H1 (cell line): ENCODE results near the gene HMG20A. TPM values are rescaled to one million over a fixed set of nuclear protein-coding genes. Genes with fewer than 3 reads are reported as not detected.

ENCODE experiments used
- CTCF ChIA-PET: fragments of 300-600 bp; sonication (Branson Sonifier 250); formaldehyde crosslinking; loops from one replicate; lab custom pipeline; 2021; ENCODE audit not compliant: partially characterized antibody; lab: Charles Lee
- POLR2A ChIA-PET: fragments of 300-600 bp; sonication (Branson Sonifier 250); formaldehyde crosslinking; loops from one replicate; lab custom pipeline; 2021; ENCODE audit warnings: inconsistent platforms; ENCODE audit not compliant: partially characterized antibody; lab: Charles Lee
- DNase-seq, 2 experiments: peaks; one replicate each; pipeline versions ENCODE4 v3.0.0 to v3.0.0-alpha.2; 2010 to 2022; ENCODE audit warnings: low spot score in 2 of 2, low read depth in 1 of 2, mixed read lengths in 1 of 2
- FAIRE-seq: peaks from 2 replicates; lab custom pipeline; 2011; peaks lifted over from hg19 to GRCh38; lab: Jason Lieb, UNC
- H2AFZ ChIP-seq: 2 replicates; pipeline ENCODE4 v1.8.1; 2012; ENCODE audit warnings: low read length, inconsistent platforms
- H2AK5ac ChIP-seq: 2 replicates; pipeline ENCODE4 v1.6.1; 2013; ENCODE audit warnings: low read depth, low read length
- H2BK120ac ChIP-seq: replicated peaks from 2 replicates; pipeline ENCODE3; 2013; ENCODE audit warnings: low read depth, low read length, inconsistent platforms
- H2BK12ac ChIP-seq: 2 replicates; pipeline ENCODE4 v1.6.1; 2013; ENCODE audit warnings: low read depth, low read length
- H2BK15ac ChIP-seq: 2 replicates; pipeline ENCODE4 v1.6.1; 2013; ENCODE audit warnings: low read length
- H2BK20ac ChIP-seq: 2 replicates; pipeline ENCODE4 v1.6.1; 2013; ENCODE audit warnings: low read length
- H2BK5ac ChIP-seq: 2 replicates; pipeline ENCODE4 v1.6.1; 2013; ENCODE audit warnings: low read depth, low read length
- H3K14ac ChIP-seq: 2 replicates; pipeline ENCODE4 v1.6.1; 2013; ENCODE audit warnings: inconsistent platforms; ENCODE audit not compliant: insufficient read length
- H3K18ac ChIP-seq: 2 replicates; pipeline ENCODE4 v1.6.1; 2013; ENCODE audit warnings: low read length; ENCODE audit errors: extremely low read depth
- H3K23ac ChIP-seq: 2 replicates; pipeline ENCODE4 v1.6.1; 2013; ENCODE audit warnings: inconsistent platforms; ENCODE audit not compliant: insufficient read length
- H3K23me2 ChIP-seq: 2 replicates; pipeline ENCODE4 v1.6.1; 2013; ENCODE audit warnings: low read depth, low read length
- H3K27ac ChIP-seq: 2 replicates; pipeline ENCODE4 v1.6.1; 2011; ENCODE audit warnings: low read depth, low read length, inconsistent platforms
- H3K27me3 ChIP-seq, 4 experiments: replicated peaks in 1 of 4; 1 replicate in 1 of 4; 2 replicates in 3 of 4; pipeline versions ENCODE4 v1.6.1 to v1.8.1; 2011 to 2013; ENCODE audit warnings: low read length in 3 of 4, mild to moderate bottlenecking in 3 of 4, inconsistent platforms in 2 of 4, mixed read lengths in 2 of 4, moderate library complexity in 1 of 4; ENCODE audit not compliant: control insufficient read depth in 3 of 4, insufficient read depth in 3 of 4; ENCODE audit errors: extremely low read depth in 1 of 4
- H3K36me3 ChIP-seq, 4 experiments: 2 replicates each; pipeline versions ENCODE4 v1.6.1 to v1.8.1; 2011 to 2013; ENCODE audit warnings: mild to moderate bottlenecking in 4 of 4, low read length in 3 of 4, moderate library complexity in 2 of 4, control low read depth in 1 of 4, inconsistent platforms in 1 of 4; ENCODE audit not compliant: insufficient read depth in 4 of 4, control insufficient read depth in 2 of 4
- H3K4ac ChIP-seq: replicated peaks from 2 replicates; pipeline ENCODE3; 2013; ENCODE audit warnings: low read length, low read depth, mixed read lengths, inconsistent platforms; ENCODE audit not compliant: insufficient read length
- H3K4me1 ChIP-seq, 4 experiments: replicated peaks in 1 of 4; 1 replicate in 1 of 4; 2 replicates in 3 of 4; pipeline versions ENCODE4 v1.6.1 to v1.8.1; 2011 to 2013; ENCODE audit warnings: low read length in 3 of 4, inconsistent platforms in 2 of 4, mixed read lengths in 1 of 4; ENCODE audit not compliant: insufficient read depth in 4 of 4, control insufficient read depth in 3 of 4
- H3K4me2 ChIP-seq, 2 experiments: 2 replicates each; pipeline versions ENCODE4 v1.6.1 to v1.8.1; 2011 to 2013; ENCODE audit warnings: low read depth in 2 of 2, low read length in 2 of 2, control low read depth in 1 of 2, inconsistent platforms in 1 of 2, mild to moderate bottlenecking in 1 of 2; ENCODE audit not compliant: insufficient read depth in 1 of 2
- H3K4me3 ChIP-seq, 4 experiments: fragments of 200-600, 300-600 bp in 1 of 4; sonication (generic), shearing (Covaris generic), sonication (Bioruptor Twin) in 1 of 4; 2 replicates each; pipeline versions ENCODE4 v1.5.1 to v1.8.1; 2011 to 2016; ENCODE audit warnings: low read length in 4 of 4, low read depth in 3 of 4, control low read depth in 2 of 4, inconsistent platforms in 2 of 4, mild to moderate bottlenecking in 2 of 4, mixed read lengths in 1 of 4, moderate library complexity in 1 of 4; ENCODE audit not compliant: insufficient read depth in 2 of 4; ENCODE audit errors: extremely low read depth in 1 of 4
- H3K56ac ChIP-seq: replicated peaks from 2 replicates; pipeline ENCODE3; 2013; ENCODE audit warnings: low read depth, mild to moderate bottlenecking, mixed read lengths, low read length, inconsistent platforms; ENCODE audit not compliant: insufficient read length
- H3K79me1 ChIP-seq: 2 replicates; pipeline ENCODE4 v1.6.1; 2013; ENCODE audit warnings: low read depth, low read length, control low read depth
- H3K79me2 ChIP-seq, 2 experiments: 2 replicates each; pipeline versions ENCODE4 v1.6.1 to v1.8.1; 2012 to 2013; ENCODE audit warnings: low read length in 2 of 2, mild to moderate bottlenecking in 2 of 2, inconsistent platforms in 1 of 2; ENCODE audit not compliant: insufficient read depth in 2 of 2, control insufficient read depth in 1 of 2
- H3K9ac ChIP-seq, 4 experiments: replicated peaks in 1 of 4; 1 replicate in 1 of 4; 2 replicates in 3 of 4; pipeline versions ENCODE4 v1.6.1 to v1.8.1; 2011 to 2013; ENCODE audit warnings: low read depth in 3 of 4, low read length in 3 of 4, control low read depth in 2 of 4, mild to moderate bottlenecking in 2 of 4, moderate library complexity in 2 of 4, inconsistent platforms in 1 of 4; ENCODE audit errors: extremely low read depth in 1 of 4
- H3K9me3 ChIP-seq, 2 experiments: 2 replicates each; pipeline versions ENCODE4 v1.6.1 to v1.8.1; 2012 to 2013; ENCODE audit warnings: mild to moderate bottlenecking in 2 of 2, moderate library complexity in 2 of 2, control low read depth in 1 of 2, inconsistent platforms in 1 of 2, low read depth in 1 of 2, low read length in 1 of 2, mixed read lengths in 1 of 2; ENCODE audit not compliant: insufficient read depth in 2 of 2
- H4K20me1 ChIP-seq, 2 experiments: replicated peaks in 1 of 2; 2 replicates each; pipeline versions ENCODE3 to v1.8.1; 2011 to 2013; ENCODE audit warnings: inconsistent platforms in 2 of 2, low read length in 2 of 2, mild to moderate bottlenecking in 1 of 2; ENCODE audit not compliant: insufficient read depth in 2 of 2, control insufficient read depth in 1 of 2
- H4K5ac ChIP-seq: 2 replicates; pipeline ENCODE4 v1.6.1; 2013; ENCODE audit warnings: low read length, low read depth, mixed read lengths, inconsistent platforms; ENCODE audit not compliant: insufficient read length
- H4K8ac ChIP-seq: 2 replicates; pipeline ENCODE4 v1.8.0; 2013; ENCODE audit warnings: mild to moderate bottlenecking, moderate library complexity, low read length, inconsistent platforms; ENCODE audit not compliant: insufficient read depth; ENCODE audit errors: extremely low read depth
- H4K91ac ChIP-seq: replicated peaks from 2 replicates; pipeline ENCODE3; 2013; ENCODE audit warnings: low read length, mixed read lengths, inconsistent platforms; ENCODE audit not compliant: insufficient read length
- CREB1 ChIP-seq: IDR thresholded peaks from 2 replicates; pipeline ENCODE4 v1.6.1; 2012; ENCODE audit warnings: inconsistent platforms
- POU5F1 ChIP-seq: IDR thresholded peaks from 2 replicates; pipeline ENCODE4 v1.6.1; 2011; ENCODE audit warnings: low read depth, mild to moderate bottlenecking, low read length, moderate library complexity
- WGBS, 2 experiments: shearing (Covaris generic) in 1 of 2; methylation state at CpG; one replicate each; pipeline versions ENCODE4 v1.1.6 to v1.1.7; 2013 to 2015; ENCODE audit warnings: low lambda C conversion rate in 2 of 2, mixed read lengths in 2 of 2, inconsistent platforms in 1 of 2, low coverage in 1 of 2, missing lambda C conversion rate in 1 of 2; ENCODE audit not compliant: insufficient replicate concordance in 2 of 2, insufficient coverage in 1 of 2, insufficient read length in 1 of 2; ENCODE audit errors: extremely low coverage in 1 of 2, missing lambda C conversion rate in 1 of 2; 5-methylcytosine and 5-hydroxymethylcytosine counted together
- polyA plus RNA-seq, 7 experiments: library from polyadenylated mRNA; depleted of rRNA in 3 of 7; stranded (reverse) in 5 of 7; unstranded in 2 of 7; fragments of >200 nt in 5 of 7; fragments of 200-250 nt in 2 of 7; gene quantifications; 1 replicate in 5 of 7; 2 replicates in 1 of 7; 4 replicates in 1 of 7; pipeline versions ENCODE4 v1.2.1 to v1.2.3, GENCODE V29; 2011 to 2013; ENCODE audit warnings: missing spikeins in 2 of 7, mixed read lengths in 2 of 7
- total RNA-seq: library from RNA; stranded (reverse); fragmentation: NEBNext Ultra II Directional; extraction: Animal tissue kit (Norgen Biotek cat#: 25700); gene quantifications from 2 replicates; pipeline ENCODE4 v1.2.1, GENCODE V29; 2021

Gene HMG20A
- total and polyA plus RNA-seq, 2 of the 8 experiments (the other 6 are each of a cell fraction or from before 2014, with no cell fraction given), result 52.1 to 59.7 TPM

GRCh38 chr15:77457191-77457904 lies 36.7 kb downstream of the HMG20A start:
- no peak overlapping the region for H4K5ac ChIP-seq
- no peak overlapping the region for H3K27ac ChIP-seq
- no peak overlapping the region for H2BK120ac ChIP-seq
- H4K8ac ChIP-seq, result no peak overlapping the region
- no peaks in the 10 kb centered on the region for H3K27me3 ChIP-seq
- H2BK5ac ChIP-seq, result no peak overlapping the region
- H3K36me3 ChIP-seq, result peaks cover 3 to 15% (median 7%) of the 10 kb centered on the region in 4 experiments; a peak in 6 of 8 replicates
- peaks cover 0 to 4% (median 0%) of the 10 kb centered on the region in 4 experiments; a peak in 1 of 7 replicates for H3K4me1 ChIP-seq
- ChIA-PET CTCF (interaction anchor here (1.0 to 1.5 kb wide), 3 partner anchors 12 to 336 kb away, joined by 3 to 6 read pairs (median 5); no protein-coding TSS in a partner anchor), POLR2A (no interaction called here)
- no peak overlapping the region for H2AFZ ChIP-seq
- H3K9ac ChIP-seq, result no peak overlapping the region
- H3K4me3 ChIP-seq, result no peak overlapping the region
- H3K4me2 ChIP-seq, result no peak overlapping the region
- H3K14ac ChIP-seq, result no peak overlapping the region
- H4K20me1 ChIP-seq, result no peaks in the 10 kb centered on the region
- H3K79me1 ChIP-seq, result 0 out of 2 replicates have a peak, but pooled peaks cover 2% of the 10 kb centered on the region
- no peaks in the 10 kb centered on the region for H3K9me3 ChIP-seq
- no peak for DNase-seq
- WGBS, 2 experiments, result 88% methylated on average over 5 of the region's 5 CpGs; no CpG with 5 or more reads in 1 of the 2 experiments
- no peak overlapping the region for H4K91ac ChIP-seq
- no peak overlapping the region for H2BK20ac ChIP-seq
- H3K18ac ChIP-seq, result no peak overlapping the region
- H3K56ac ChIP-seq, result no peak overlapping the region
- no peak overlapping the region for H3K4ac ChIP-seq
- H3K23me2 ChIP-seq, result no peaks in the 10 kb centered on the region
- FAIRE-seq, result no peak
- no peak for TF ChIP-seq POU5F1
- TF ChIP-seq CREB1, result no peak
- H3K23ac ChIP-seq, result no peak overlapping the region
- no peak overlapping the region for H2BK12ac ChIP-seq
- H3K79me2 ChIP-seq, result peaks cover 0 to 10% of the 10 kb centered on the region in 2 experiments; a peak in 1 of 4 replicates
- no peak overlapping the region for H2BK15ac ChIP-seq
- no peak overlapping the region for H2AK5ac ChIP-seq
